ENCODE data around the gene POU4F1.

Gene POU4F1

GRCh38 chr13:78589206-78589605 is 14.1 kb downstream of the POU4F1 start:
- DNase-seq = no peak

- no peak for DNase-seq
These were observed 16.0 kb downstream of the POU4F1 start for GRCh38 chr13:78587395-78587794.

- no peak for DNase-seq
These were observed 16.6 kb downstream of the POU4F1 start for GRCh38 chr13:78586706-78587105.

GRCh38 chr13:78576261-78576660 is 27.1 kb downstream of the POU4F1 start:
- no peak for DNase-seq

- DNase-seq = no peak
These were observed 30.9 kb downstream of the POU4F1 start for GRCh38 chr13:78572459-78572858.

GRCh38 chr13:78569029-78569428 is 34.3 kb downstream of the POU4F1 start:
- DNase-seq = no peak

GRCh38 chr13:78566631-78567030 is 36.7 kb downstream of the POU4F1 start:
- no peak for DNase-seq

GRCh38 chr13:78562237-78562889 is 41.0 kb downstream of the POU4F1 start:
- DNase-seq = no peak
